Measurements from ENCODE around the gene YES1. TPM values are rescaled to one million over a fixed set of nuclear protein-coding genes. Genes with fewer than 3 reads are reported as not detected.

The YES1 gene
- total and polyA plus RNA-seq, 4 donors, result 12.5 to 57.6 (median 21.9) TPM

DNA sequence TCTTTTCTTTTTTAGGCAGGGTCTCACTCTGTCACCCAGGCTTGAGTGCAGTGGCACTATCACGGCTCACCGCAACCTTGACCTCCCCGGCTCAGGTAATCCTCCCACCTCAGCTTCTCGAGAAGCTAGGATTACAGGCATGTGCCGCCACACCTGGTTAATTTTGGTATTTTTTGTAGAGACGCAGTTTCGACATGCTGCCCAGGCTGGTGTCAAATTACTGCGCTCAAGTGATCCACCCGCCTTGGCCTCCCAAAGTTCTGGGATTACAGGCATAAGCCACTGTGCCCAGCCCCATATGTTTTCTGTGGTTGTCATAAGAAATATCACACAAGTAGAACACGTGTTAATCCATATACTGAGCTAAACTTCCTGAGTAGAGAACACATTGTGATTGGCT is 114.2 kb downstream of the YES1 start:
- no peaks in the 10 kb centered on the region for H3K4me1 ChIP-seq (ENCODE audit: control insufficient read depth in 4 of 4, insufficient read depth in 4 of 4, low read length in 3 of 4)
- no peaks in the 10 kb centered on the region for H3K9me3 ChIP-seq (ENCODE audit: control insufficient read depth in 4 of 4, low read length in 3 of 4)
- no peak overlapping the region for H3K9ac ChIP-seq (ENCODE audit: low read depth in 1 of 2, low read length in 2 of 2)
- 97% methylated on average over 10 of the region's 10 CpGs for WGBS
- TF ChIP-seq GABPA (IDR thresholded peaks at IDR 0.05 in 1 of 2, conservative IDR thresholded peaks at IDR 0.05 in 1 of 2), result no peak
- no peak for TF ChIP-seq NR2F2 (IDR thresholded peaks at IDR 0.05)
- no peak for TF ChIP-seq TAF1 (conservative IDR thresholded peaks at IDR 0.05)
- no peak for TF ChIP-seq RXRA (IDR thresholded peaks at IDR 0.05)
- no peak for TF ChIP-seq FOXA1 (IDR thresholded peaks at IDR 0.05)
- TF ChIP-seq YY1 (IDR thresholded peaks at IDR 0.05), result no peak
- no peak for TF ChIP-seq JUND (IDR thresholded peaks at IDR 0.05)
- TF ChIP-seq RAD21 (IDR thresholded peaks at IDR 0.05), result no peak
- TF ChIP-seq HNF4A (conservative IDR thresholded peaks at IDR 0.05), result no peak
- TF ChIP-seq ZBTB33 (IDR thresholded peaks at IDR 0.05), result no peak
- H3K27me3 ChIP-seq (ENCODE audit: control insufficient read depth in 4 of 4, insufficient read depth in 4 of 4, low read length in 3 of 4), result no peaks in the 10 kb centered on the region
- no peak overlapping the region for H3K27ac ChIP-seq (ENCODE audit: low read depth in 1 of 2, low read length in 2 of 2)
- H3K36me3 ChIP-seq (ENCODE audit: control insufficient read depth in 4 of 4, insufficient read depth in 3 of 4, low read depth in 1 of 4, low read length in 3 of 4), result peaks cover 6 to 28% (median 13%) of the 10 kb centered on the region in 4 donors
- no peak for DNase-seq (ENCODE audit: low spot score)
- no peak overlapping the region for H3K4me3 ChIP-seq (ENCODE audit: low read depth in 1 of 3, low read length in 3 of 3)

- H3K4me3 ChIP-seq (ENCODE audit: low read depth in 1 of 3, low read length in 3 of 3), result no peak overlapping the region
- no peak for DNase-seq (ENCODE audit: low spot score)
- no peak overlapping the region for H3K27ac ChIP-seq (ENCODE audit: low read depth in 1 of 2, low read length in 2 of 2)
- TF ChIP-seq ZBTB33 (IDR thresholded peaks at IDR 0.05), result no peak
- TF ChIP-seq REST (IDR thresholded peaks at IDR 0.05), result no peak
- no peak for TF ChIP-seq JUND (IDR thresholded peaks at IDR 0.05)
- no peak for TF ChIP-seq RAD21 (IDR thresholded peaks at IDR 0.05)
- no peak for TF ChIP-seq TAF1 (conservative IDR thresholded peaks at IDR 0.05)
- TF ChIP-seq, protein P1, sequence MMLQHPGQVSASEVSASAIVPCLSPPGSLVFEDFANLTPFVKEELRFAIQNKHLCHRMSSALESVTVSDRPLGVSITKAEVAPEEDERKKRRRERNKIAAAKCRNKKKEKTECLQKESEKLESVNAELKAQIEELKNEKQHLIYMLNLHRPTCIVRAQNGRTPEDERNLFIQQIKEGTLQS (IDR thresholded peaks at IDR 0.05), result no peak
- no peak for TF ChIP-seq EGR1 (IDR thresholded peaks at IDR 0.05; ENCODE audit: low read depth in 2 of 2)
- no peaks in the 10 kb centered on the region for H3K27me3 ChIP-seq (ENCODE audit: control insufficient read depth in 4 of 4, insufficient read depth in 4 of 4, low read length in 3 of 4)
- H3K9me3 ChIP-seq (ENCODE audit: control insufficient read depth in 4 of 4, low read length in 3 of 4), result no peaks in the 10 kb centered on the region
- no peaks in the 10 kb centered on the region for H3K4me1 ChIP-seq (ENCODE audit: control insufficient read depth in 4 of 4, insufficient read depth in 4 of 4, low read length in 3 of 4)
- H3K36me3 ChIP-seq (ENCODE audit: control insufficient read depth in 4 of 4, insufficient read depth in 3 of 4, low read depth in 1 of 4, low read length in 3 of 4), result peaks cover 8 to 32% (median 17%) of the 10 kb centered on the region in 4 donors
- 96% methylated on average over 4 of the region's 4 CpGs for WGBS
- H3K9ac ChIP-seq (ENCODE audit: low read depth in 1 of 2, low read length in 2 of 2), result no peak overlapping the region
Observed at GRCh38 chr18:697012-697411, 115.0 kb downstream of the YES1 start.

Measured in liver (tissue), 9 donors.